CD4-positive, alpha-beta T cell treated with Interleukin-21 for 1 hour (primary cell): Measurements from ENCODE around the gene ERVW-1.
"Not testable (repeated sequence)": the region's sequence is repeated elsewhere in the genome, so short reads cannot be mapped to it uniquely, and the experiment has no call there.

Experiments
- DNase-seq: peaks from one replicate; pipeline ENCODE4 v3.0.0-alpha.2; 2020

The ERVW-1 gene

GRCh38 chr7:92466682-92467081 is 11.1 kb downstream of the ERVW-1 start:
- no peak for DNase-seq

- no peak for DNase-seq
Measured at GRCh38 chr7:92464515-92464914, 13.2 kb downstream of the ERVW-1 start.

DNA sequence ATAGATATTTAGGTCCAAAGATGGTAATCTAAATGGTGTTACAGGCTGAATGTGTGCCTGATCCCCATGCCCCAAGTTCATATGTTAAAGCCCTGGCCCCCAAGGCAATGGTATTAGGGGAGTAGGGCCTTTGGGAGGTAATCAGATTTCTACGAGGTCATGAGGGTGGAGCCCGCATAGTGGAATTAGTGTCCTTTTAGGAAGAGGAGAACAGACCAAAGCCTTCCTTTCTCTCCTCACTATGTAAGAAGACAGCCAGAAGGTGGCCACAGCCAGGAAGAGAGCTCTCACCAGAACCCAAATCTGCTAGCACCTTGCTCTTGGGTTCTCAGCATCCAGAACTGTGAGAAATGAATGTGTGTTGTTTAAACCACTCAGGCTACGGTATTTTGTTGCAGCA is 15.2 kb downstream of the ERVW-1 start:
- no peak for DNase-seq

DNA sequence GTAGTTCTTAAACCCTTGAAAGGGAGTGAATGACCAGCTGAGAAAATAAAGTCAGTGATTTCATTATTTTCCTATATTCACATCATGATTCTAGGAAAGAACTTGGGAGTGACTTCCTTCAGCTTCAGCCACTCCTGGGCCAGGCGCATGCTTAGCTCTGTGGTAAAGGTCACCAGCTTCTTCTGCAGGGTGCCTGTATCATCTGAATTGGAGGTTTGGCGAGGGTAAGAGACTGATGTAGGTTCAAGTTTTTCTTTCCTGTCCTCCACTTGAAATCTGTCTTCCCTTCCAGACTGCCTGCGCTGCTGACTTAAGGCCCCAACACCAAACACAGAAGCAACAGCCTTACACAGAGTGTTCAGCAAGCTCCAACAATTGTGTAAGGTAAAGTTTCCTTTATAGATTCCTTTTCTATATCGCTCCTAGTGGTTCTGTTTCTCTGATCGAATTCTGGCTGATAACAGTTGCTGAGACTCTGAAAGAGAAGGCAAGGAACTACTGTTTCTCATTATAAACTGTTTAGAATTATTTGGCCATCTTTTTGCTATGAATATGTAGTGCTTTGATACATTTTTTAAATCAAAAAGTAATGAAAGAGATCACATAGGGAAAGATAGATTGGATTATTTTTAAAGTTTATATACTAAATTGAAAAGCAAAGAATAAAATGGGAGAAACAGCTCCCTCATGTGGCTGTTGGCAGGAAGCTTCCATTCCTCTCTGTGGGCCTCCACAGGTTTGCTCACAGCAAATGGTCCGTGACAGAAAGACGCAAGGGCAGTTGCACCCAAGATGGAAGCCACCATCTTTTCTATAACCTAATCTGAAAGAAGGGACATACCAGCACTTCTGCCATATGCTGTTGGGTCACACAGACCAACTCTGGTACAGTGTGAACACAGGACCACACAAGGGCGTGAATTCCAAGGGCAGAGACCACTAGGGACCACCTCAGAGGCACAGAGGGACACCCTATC is 16.4 kb downstream of the ERVW-1 start:
- DNase-seq: peak; percentile 45

DNA sequence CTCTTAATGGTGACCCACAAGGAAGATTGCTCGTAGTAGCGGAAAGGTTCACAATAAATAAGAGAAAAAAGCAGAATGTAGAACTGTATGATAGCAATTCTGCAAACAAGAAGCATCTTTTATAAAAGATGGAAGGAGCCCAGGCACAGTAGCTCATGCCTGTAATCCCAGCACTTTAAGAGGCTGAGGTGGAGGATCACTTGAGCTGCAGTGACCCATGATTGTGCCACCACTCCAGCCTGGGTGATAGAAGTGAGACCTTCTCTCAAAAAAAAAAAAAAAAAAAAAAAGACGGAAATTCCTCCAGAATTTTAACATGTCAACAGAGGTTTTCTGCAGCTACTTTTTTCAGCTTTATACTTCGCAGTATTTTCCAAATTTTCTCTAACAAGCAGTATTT is 17.2 kb downstream of the ERVW-1 start:
- DNase-seq: no peak

- no peak for DNase-seq
Measured at GRCh38 chr7:92460109-92460508, 17.6 kb downstream of the ERVW-1 start.

DNA sequence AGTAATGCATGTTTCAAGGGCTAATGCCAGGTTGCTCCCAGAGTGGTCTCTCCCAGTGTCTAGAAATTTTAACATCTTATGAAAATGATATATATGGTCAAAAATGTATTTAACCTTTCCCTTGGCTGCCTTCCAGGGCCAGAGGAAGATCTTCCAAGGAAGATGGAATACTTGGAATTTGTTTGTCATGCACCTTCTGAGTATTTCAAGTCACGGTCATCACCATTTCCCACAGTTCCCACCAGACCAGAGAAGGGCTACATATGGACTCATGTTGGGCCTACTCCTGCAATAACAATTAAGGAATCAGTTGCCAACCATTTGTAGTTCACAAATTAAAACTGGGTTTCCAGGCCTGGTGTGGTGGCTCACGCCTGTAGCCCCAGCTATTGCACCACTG is 21.5 kb downstream of the ERVW-1 start:
- no peak for DNase-seq

DNA sequence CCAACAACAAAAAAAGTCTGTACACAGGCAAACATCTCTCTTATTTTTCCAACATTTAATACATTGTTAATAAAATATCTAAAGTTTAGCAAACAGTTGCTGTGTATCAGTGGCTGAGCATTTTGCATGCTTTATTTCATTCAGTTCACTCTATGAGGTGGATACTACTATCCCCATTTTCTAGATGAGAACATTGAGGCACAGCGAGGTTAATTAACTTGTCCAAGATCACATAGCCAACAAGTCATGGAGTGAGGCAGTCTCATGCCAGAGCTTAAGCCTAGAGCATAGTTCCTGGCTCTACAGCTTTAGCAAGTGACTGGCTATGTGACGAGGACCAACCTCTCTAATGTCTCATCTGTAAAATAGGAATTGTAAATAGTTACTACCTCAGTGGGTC is 26.1 kb downstream of the ERVW-1 start:
- no peak for DNase-seq

DNA sequence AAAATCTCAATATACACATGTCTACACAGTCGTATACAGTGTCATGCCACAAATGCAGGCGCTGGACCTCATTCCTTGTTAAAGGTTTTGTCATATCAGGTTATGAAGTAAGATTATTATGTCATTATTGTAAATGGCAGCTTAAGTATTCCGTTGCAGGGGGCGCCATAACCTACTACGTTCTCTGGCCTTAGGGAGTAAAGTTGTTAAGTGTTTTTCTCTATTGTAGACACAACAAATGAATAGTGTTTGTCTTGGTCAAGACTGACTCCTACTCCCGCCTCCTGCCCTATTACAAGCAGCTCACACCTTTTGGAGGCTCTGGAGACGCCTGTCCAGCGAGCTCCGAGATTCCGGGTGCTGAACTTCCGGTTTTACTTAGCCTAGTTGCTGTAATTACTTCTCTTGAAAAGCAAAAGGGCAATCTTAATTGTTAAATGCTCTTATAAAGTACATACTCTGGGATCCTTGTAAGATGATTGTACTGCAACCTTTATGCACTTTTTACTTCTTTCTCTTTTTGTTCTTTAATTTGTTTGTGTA is 29.5 kb downstream of the ERVW-1 start:
- peak; percentile 73 for DNase-seq

GRCh38 chr7:92447345-92448204 is 30.2 kb downstream of the ERVW-1 start, which contains the start of gene GATAD1:
Gene GATAD1 (plus strand): TSS chr7:92447482. CDS start chr7:92447730, 248 bp downstream.
- peak; percentile 89 for DNase-seq

DNA sequence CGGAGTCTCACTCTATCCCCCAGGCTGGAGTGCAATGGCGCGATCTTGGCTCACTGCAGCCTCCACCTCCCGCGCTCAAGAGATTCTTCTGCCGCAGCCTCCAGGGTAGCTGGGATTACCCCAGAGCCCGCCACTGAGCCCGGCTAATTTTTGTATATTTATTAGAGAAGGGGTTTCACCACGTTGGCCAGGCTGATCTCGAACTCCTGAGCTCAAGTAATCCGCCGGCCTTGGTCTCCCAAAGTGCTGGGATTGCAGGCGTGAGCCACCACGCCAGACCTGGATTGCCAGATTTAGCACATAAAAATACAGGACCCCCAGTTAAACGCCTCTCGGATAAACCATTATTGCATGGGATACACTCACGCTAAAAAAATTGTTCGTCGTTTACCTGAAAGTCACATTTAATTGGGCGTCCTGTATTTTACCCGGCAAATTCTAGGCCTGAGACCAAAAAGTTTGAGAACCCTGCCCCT is 30.8 kb downstream of the ERVW-1 start:
- DNase-seq: no peak

DNA sequence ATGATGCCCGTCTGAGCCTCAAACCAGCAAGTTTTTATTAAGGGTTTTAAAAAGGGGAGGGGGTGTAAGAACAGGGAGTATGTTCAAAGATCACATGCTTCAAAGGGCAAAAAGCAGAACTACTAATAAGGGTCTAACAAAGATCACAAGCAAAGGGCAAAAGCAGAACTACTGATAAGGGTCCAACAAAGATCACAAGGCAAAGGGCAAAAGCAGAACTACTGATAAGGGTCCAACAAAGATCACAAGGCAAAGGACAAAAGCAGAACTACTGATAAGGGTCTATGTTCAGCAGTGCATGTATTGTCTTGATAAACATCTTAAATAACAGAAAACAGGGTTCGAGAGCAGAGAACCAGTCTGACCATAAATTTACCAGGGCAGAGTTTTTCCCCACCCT is 35.0 kb downstream of the ERVW-1 start:
- DNase-seq: not testable (repeated sequence)

DNA sequence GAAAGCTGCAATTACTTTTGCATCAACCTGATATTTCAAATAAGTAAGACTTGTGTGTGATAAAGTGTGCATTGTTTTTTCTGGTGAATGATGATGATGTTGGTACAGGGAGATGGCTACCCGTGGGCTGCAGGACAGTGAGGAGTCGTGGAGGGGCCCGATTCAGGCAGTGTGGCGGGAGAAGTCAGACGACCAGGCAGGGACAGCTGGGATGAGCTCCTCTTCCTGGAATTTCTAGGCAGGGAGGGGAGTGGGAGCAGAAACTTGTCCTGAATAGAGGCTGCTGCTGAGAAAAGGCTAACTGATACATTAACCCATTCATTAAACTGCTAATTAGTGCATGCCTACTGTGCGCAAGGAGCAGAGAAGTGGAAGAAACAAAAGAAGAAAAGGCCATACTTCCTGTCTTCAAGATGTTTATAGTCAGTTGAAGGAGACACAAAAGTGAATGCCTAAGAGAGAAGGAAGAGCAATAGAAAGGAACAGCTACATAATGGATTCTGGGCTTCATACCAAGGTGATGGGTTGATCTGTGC is 39.7 kb downstream of the ERVW-1 start:
- DNase-seq: no peak

DNA sequence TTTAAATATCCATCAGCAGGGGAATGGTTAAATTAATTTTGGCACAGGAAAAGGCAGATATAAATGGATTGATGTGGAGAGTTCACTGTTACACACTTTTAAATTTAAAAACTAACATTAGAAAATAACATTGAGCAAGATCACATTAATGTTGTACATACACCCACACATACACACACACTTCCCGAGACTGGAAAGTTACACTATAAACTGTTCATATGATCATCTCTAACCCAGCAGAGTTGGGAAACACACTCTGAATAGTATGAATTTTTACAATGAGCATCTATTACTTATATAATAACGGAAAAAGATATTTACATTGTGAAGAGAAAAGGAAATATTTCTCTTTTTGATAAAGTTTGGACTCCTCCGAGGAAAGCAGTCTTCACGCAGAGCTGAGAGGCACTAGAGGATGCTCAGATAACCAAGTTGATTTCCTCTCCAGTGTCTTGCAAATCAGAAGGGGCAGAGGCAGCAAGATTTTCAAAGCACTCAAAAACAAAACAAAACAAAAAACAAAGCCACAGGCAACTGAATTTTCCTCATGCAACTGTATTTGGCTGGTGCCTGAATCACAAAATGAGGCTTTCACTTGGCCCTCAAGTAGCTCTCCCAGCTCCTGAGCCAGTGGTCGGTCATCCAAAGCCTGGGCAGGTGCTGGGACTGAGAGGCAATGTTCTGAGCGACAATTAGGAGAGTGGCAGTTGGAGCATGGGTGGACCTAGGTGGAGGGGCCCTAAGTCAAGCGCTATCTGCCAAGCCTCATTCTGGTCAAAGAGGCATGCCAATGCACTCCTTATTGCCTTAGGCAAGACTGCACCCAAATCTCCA is 40.9 kb downstream of the ERVW-1 start:
- no peak for DNase-seq

DNA sequence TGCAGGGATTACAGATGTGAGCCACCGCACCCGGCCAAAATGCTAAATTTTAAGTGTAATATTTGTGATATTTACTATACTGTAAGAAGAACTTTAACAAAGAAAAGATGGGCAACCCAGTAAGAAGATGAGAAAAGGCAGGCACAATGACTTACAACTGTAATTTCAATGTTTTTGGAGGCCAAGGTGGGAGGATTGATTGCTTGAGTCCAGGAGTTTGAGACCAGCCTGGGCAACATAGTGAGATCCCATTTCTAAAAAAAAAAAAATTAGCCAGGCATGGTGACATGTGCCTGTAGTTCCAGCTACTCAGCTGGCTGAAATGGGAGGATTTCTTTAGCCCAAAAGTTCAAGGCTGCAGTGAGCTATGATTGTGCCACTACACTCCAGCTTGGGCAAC is 42.2 kb downstream of the ERVW-1 start:
- DNase-seq: no peak

GRCh38 chr7:92433019-92433418 is 44.7 kb downstream of the ERVW-1 start:
- no peak for DNase-seq

GRCh38 chr7:92432299-92432946 is 45.3 kb downstream of the ERVW-1 start:
- DNase-seq: no peak

- DNase-seq: no peak
Measured at GRCh38 chr7:92427193-92427592, 50.6 kb downstream of the ERVW-1 start.

- DNase-seq: no peak
Measured at GRCh38 chr7:92425311-92425947, 52.3 kb downstream of the ERVW-1 start.

DNA sequence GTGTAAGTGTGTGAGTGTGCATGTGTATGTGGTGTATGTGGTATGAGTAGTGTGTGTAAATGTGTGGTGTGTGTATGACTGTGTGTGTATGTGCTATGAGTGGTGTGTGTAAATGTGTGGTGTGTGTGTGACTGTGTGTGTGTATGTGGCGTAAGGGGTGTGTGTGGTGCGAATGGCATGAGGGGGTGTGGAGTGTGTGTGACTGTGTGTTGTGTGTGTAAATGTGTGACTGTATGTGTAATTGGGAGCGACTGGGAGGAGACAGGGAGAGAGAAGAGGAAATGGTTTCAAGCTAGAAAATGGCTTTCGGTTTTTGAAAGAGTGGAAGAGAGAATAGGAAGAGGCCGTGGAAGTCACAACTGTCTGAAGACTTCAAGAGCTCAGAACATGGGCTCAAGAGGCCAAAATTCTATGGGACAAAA is 54.0 kb downstream of the ERVW-1 start:
- no peak for DNase-seq

- no peak for DNase-seq
Measured at GRCh38 chr7:92422926-92423325, 54.8 kb downstream of the ERVW-1 start.
